ENCODE measurements around the gene ACTL8. TPM values are rescaled to one million over a fixed set of nuclear protein-coding genes. Genes with fewer than 3 reads are reported as not detected.

ACTL8 gene
- polyA plus RNA-seq, 1 donor (not counting 4 experiments of a cell fraction or from before 2014, with no cell fraction given): not detected

- Histone ChIP-seq H4K20me1 (ENCODE audit: control insufficient read depth, extremely low read depth, insufficient read depth, low read length) (no peaks in the 10 kb centered on the region), H3K27ac (ENCODE audit: control insufficient read depth, insufficient read depth, low read length) (no peak overlapping the region), H3K9me3 (ENCODE audit: control insufficient read depth, low read depth, low read length) (no peaks in the 10 kb centered on the region), H3K4me3 (ENCODE audit: control insufficient read depth in 2 of 3, extremely low read depth in 1 of 3, insufficient read depth in 2 of 3, low read depth in 1 of 3, low read length in 3 of 3) (no peak overlapping the region), H3K4me2 (ENCODE audit: control insufficient read depth, extremely low read depth, insufficient read depth, low read depth, low read length) (no peak overlapping the region), H3K79me2 (ENCODE audit: control insufficient read depth, insufficient read depth, low read length) (no peaks in the 10 kb centered on the region), H2AFZ (ENCODE audit: control insufficient read depth, low read length) (no peak overlapping the region), H3K9ac (ENCODE audit: control insufficient read depth, extremely low read depth, insufficient read depth, low read length) (no peak overlapping the region), H3K4me1 (ENCODE audit: control insufficient read depth, extremely low read depth, insufficient read depth, low read length) (no peaks in the 10 kb centered on the region), H3K27me3 (ENCODE audit: control insufficient read depth, extremely low read depth, insufficient read depth, low read length) (no peaks in the 10 kb centered on the region), H3K36me3 (ENCODE audit: control insufficient read depth in 2 of 2, extremely low read depth in 1 of 2, insufficient read depth in 2 of 2, low read length in 2 of 2) (no peaks in the 10 kb centered on the region), H3K9me1 (ENCODE audit: control insufficient read depth, extremely low read depth, insufficient read depth, low read length) (no peaks in the 10 kb centered on the region)
- FAIRE-seq (no peak), DNase-seq (ENCODE audit: low read depth, low spot score) (no peak)
- dilution Hi-C loops (cut with MboI; ENCODE audit: extremely low pct_ligation_motif_present, low sequenced_read_pairs): no loop called here
- TF ChIP-seq EZH2 (IDR thresholded peaks at IDR 0.05; ENCODE audit: low read length): no peak
- no peak for TF ChIP-seq CTCF (optimal IDR thresholded peaks at IDR 0.05 in 1 of 3, IDR thresholded peaks at IDR 0.05 in 1 of 3, conservative IDR thresholded peaks at IDR 0.05 in 1 of 3; ENCODE audit: extremely low read depth in 1 of 3, insufficient read depth in 2 of 3, low read length in 3 of 3)
Observed at GRCh38 chr1:17711577-17711910, 43.6 kb upstream of the ACTL8 start.

GRCh38 chr1:17711941-17712340 is 43.2 kb upstream of the ACTL8 start:
- dilution Hi-C loops (cut with MboI; ENCODE audit: extremely low pct_ligation_motif_present, low sequenced_read_pairs): no loop called here
- TF ChIP-seq CTCF (optimal IDR thresholded peaks at IDR 0.05 in 1 of 3, IDR thresholded peaks at IDR 0.05 in 1 of 3, conservative IDR thresholded peaks at IDR 0.05 in 1 of 3; ENCODE audit: extremely low read depth in 1 of 3, insufficient read depth in 2 of 3, low read length in 3 of 3): no peak
- no peak for TF ChIP-seq EZH2 (IDR thresholded peaks at IDR 0.05; ENCODE audit: low read length)
- Histone ChIP-seq H3K79me2 (ENCODE audit: control insufficient read depth, insufficient read depth, low read length) (no peaks in the 10 kb centered on the region), H3K36me3 (ENCODE audit: control insufficient read depth in 2 of 2, extremely low read depth in 1 of 2, insufficient read depth in 2 of 2, low read length in 2 of 2) (no peaks in the 10 kb centered on the region), H3K4me2 (ENCODE audit: control insufficient read depth, extremely low read depth, insufficient read depth, low read depth, low read length) (no peak overlapping the region), H3K27me3 (ENCODE audit: control insufficient read depth, extremely low read depth, insufficient read depth, low read length) (no peaks in the 10 kb centered on the region), H3K9ac (ENCODE audit: control insufficient read depth, extremely low read depth, insufficient read depth, low read length) (no peak overlapping the region), H3K9me3 (ENCODE audit: control insufficient read depth, low read depth, low read length) (no peaks in the 10 kb centered on the region), H3K4me3 (ENCODE audit: control insufficient read depth in 2 of 3, extremely low read depth in 1 of 3, insufficient read depth in 2 of 3, low read depth in 1 of 3, low read length in 3 of 3) (no peak overlapping the region), H3K9me1 (ENCODE audit: control insufficient read depth, extremely low read depth, insufficient read depth, low read length) (no peaks in the 10 kb centered on the region), H4K20me1 (ENCODE audit: control insufficient read depth, extremely low read depth, insufficient read depth, low read length) (no peaks in the 10 kb centered on the region), H3K4me1 (ENCODE audit: control insufficient read depth, extremely low read depth, insufficient read depth, low read length) (no peaks in the 10 kb centered on the region), H3K27ac (ENCODE audit: control insufficient read depth, insufficient read depth, low read length) (no peak overlapping the region), H2AFZ (ENCODE audit: control insufficient read depth, low read length) (no peak overlapping the region)
- DNase-seq (ENCODE audit: low read depth, low spot score): no peak
- FAIRE-seq: no peak

All from keratinocyte (primary cell).